HTR-8/SVneo (cell line): Measurements from ENCODE around the gene HOXB6.

Experiments used
- DNase-seq: peaks from one replicate; pipeline ENCODE4 v3.0.0; 2011; ENCODE audit warnings: low spot score, mixed read lengths; ENCODE audit not compliant: insufficient read length
- FAIRE-seq: peaks from 2 replicates; lab custom pipeline; 2011; peaks lifted over from hg19 to GRCh38; lab: Jason Lieb, UNC

Gene HOXB6

GRCh38 chr17:48547808-48548522 lies 56.8 kb downstream of the HOXB6 start:
- FAIRE-seq (no peak), DNase-seq (no peak)

- DNase-seq: no peak
- FAIRE-seq: no peak
Measured at GRCh38 chr17:48546924-48547807, 57.6 kb downstream of the HOXB6 start.

GRCh38 chr17:48546137-48546923 lies 58.5 kb downstream of the HOXB6 start:
- FAIRE-seq: no peak
- no peak for DNase-seq
